Smooth muscle cell (in vitro differentiated cells): ENCODE measurements around the gene TCF4. TPM values are rescaled to one million over a fixed set of nuclear protein-coding genes. Genes with fewer than 3 reads are reported as not detected.

ENCODE experiments used
- DNase-seq: peaks from one replicate; lab custom pipeline; 2025; ENCODE audit not compliant: unreplicated experiment; lab: John Stamatoyannopoulos, UW
- H2AFZ ChIP-seq: fragments of 200-600 bp; sonication (generic); 2 replicates; pipeline ENCODE4 v1.6.0; 2016; ENCODE audit warnings: antibody characterized with exemption, low read depth, mild to moderate bottlenecking
- H3F3A ChIP-seq: fragments of 200-600 bp; sonication (generic); 2 replicates; pipeline ENCODE4 v1.6.0; 2017; ENCODE audit warnings: antibody characterized with exemption, low read depth
- H3K27ac ChIP-seq: fragments of 200-600 bp; sonication (generic); 2 replicates; pipeline ENCODE4 v1.5.1; 2016; ENCODE audit warnings: low read depth, mild to moderate bottlenecking
- H3K27me3 ChIP-seq: fragments of 200-600 bp; sonication (generic); 2 replicates; pipeline ENCODE4 v1.6.1; 2016; ENCODE audit warnings: low read depth, mild to moderate bottlenecking
- H3K36me3 ChIP-seq: fragments of 200-600 bp; sonication (generic); 2 replicates; pipeline ENCODE4 v1.5.1; 2016; ENCODE audit warnings: low read depth
- H3K4me1 ChIP-seq: fragments of 200-600 bp; sonication (generic); 2 replicates; pipeline ENCODE4 v1.5.1; 2016; ENCODE audit warnings: low read depth
- H3K4me2 ChIP-seq: fragments of 200-600 bp; sonication (generic); 2 replicates; pipeline ENCODE4 v1.6.0; 2016; ENCODE audit warnings: mild to moderate bottlenecking
- H3K4me3 ChIP-seq: fragments of 200-600 bp; sonication (generic); 2 replicates; pipeline ENCODE4 v1.5.1; 2016; ENCODE audit warnings: mild to moderate bottlenecking
- H3K79me2 ChIP-seq: fragments of 200-600 bp; sonication (generic); 2 replicates; pipeline ENCODE4 v1.6.0; 2016; ENCODE audit warnings: low read depth, mild to moderate bottlenecking
- H3K9ac ChIP-seq: fragments of 200-600 bp; sonication (generic); 2 replicates; pipeline ENCODE4 v1.6.0; 2016; ENCODE audit warnings: low read depth
- H3K9me3 ChIP-seq: fragments of 200-600 bp; sonication (generic); replicated peaks from 2 replicates; pipeline ENCODE4 v1.5.1; 2016; ENCODE audit warnings: low read depth
- H4K20me1 ChIP-seq: fragments of 200-600 bp; sonication (generic); 2 replicates; pipeline ENCODE4 v1.6.0; 2016; ENCODE audit warnings: low read depth
- WGBS: methylation state at CpG from one replicate; pipeline ENCODE4 v1.1.7; 2016; ENCODE audit warnings: low lambda C conversion rate; 5-methylcytosine and 5-hydroxymethylcytosine counted together
- polyA plus RNA-seq: library from polyadenylated mRNA; unstranded; fragments of >200 nt; fragmentation: Nextera tagmentation; extraction: Ambion mirVana; gene quantifications from 2 replicates; pipeline ENCODE4 v1.2.1, GENCODE V29; 2016
- total RNA-seq: library from RNA; depleted of rRNA; stranded (reverse); fragments of >200 nt; gene quantifications from 2 replicates; pipeline ENCODE4 v1.2.3, GENCODE V29; 2014
- TF ChIP-seq, protein P1 (sequence below): fragments of 200-600 bp; sonication (generic); IDR thresholded peaks from 2 replicates; pipeline ENCODE4 v1.5.1; 2017; ENCODE audit warnings: borderline replicate concordance, mild to moderate bottlenecking, antibody characterized with exemption; ENCODE audit not compliant: insufficient read depth, poor library complexity, severe bottlenecking

Gene TCF4
- total and polyA plus RNA-seq, 2 experiments from 2014 or later, result 105 to 120 TPM

DNA sequence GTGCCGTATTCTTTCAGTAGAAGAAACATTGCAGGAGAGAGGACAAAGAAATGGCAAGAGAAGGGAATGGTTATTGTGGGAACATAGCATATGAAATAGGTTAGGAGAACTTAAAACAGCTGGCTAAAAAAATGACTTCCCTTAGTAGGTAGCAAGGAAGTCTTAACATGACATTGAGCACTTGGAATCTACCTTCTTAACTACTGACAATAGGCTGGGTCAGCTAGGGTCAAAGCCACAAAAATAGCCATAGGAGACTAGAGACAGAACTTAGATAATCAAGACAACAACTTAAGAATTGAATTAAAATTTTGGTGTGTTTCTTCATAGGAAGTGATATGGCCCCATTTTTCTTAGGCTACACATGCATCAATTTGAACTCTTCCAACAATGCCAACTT lies 227.9 kb downstream of the TCF4 start:
- no peak for DNase-seq
- Histone ChIP-seq H3K4me2 (no peak overlapping the region), H2AFZ (no peak overlapping the region), H3K36me3 (no peaks in the 10 kb centered on the region), H3K27ac (no peak overlapping the region), H4K20me1 (peaks cover 84% of the 10 kb centered on the region), H3K9ac (no peak overlapping the region), H3K79me2 (peaks cover 89% of the 10 kb centered on the region), H3K4me3 (no peak overlapping the region), H3K9me3 (no peaks in the 10 kb centered on the region), H3K27me3 (no peaks in the 10 kb centered on the region), H3K4me1 (no peaks in the 10 kb centered on the region), H3F3A (no peaks in the 10 kb centered on the region)
- TF ChIP-seq, protein P1, sequence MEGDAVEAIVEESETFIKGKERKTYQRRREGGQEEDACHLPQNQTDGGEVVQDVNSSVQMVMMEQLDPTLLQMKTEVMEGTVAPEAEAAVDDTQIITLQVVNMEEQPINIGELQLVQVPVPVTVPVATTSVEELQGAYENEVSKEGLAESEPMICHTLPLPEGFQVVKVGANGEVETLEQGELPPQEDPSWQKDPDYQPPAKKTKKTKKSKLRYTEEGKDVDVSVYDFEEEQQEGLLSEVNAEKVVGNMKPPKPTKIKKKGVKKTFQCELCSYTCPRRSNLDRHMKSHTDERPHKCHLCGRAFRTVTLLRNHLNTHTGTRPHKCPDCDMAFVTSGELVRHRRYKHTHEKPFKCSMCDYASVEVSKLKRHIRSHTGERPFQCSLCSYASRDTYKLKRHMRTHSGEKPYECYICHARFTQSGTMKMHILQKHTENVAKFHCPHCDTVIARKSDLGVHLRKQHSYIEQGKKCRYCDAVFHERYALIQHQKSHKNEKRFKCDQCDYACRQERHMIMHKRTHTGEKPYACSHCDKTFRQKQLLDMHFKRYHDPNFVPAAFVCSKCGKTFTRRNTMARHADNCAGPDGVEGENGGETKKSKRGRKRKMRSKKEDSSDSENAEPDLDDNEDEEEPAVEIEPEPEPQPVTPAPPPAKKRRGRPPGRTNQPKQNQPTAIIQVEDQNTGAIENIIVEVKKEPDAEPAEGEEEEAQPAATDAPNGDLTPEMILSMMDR, result no peak
- WGBS, result 96% methylated on average over 1 of the region's 1 CpG

DNA sequence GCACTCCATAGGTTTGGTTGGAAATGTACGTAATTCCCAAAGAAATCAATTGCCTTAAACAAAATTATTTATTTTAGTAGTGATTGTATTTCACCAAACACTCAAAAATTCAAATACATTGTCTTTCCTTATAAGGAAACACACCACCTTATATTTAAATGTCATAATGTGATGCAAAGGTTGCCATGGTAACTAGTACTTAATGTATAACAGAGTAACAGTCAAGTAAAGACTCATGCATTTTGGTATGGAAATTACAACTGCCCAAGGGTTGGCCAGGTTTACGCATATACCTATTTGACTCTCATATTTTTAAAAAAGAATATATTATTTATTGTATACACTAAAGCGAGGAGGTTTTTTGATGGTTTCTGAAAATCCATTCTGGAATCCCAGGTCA lies 231.2 kb downstream of the TCF4 start:
- H3K36me3 ChIP-seq, result no peaks in the 10 kb centered on the region
- no peak overlapping the region for H3K9ac ChIP-seq
- peaks cover 75% of the 10 kb centered on the region for H4K20me1 ChIP-seq
- no peak overlapping the region for H3K4me3 ChIP-seq
- H3K27me3 ChIP-seq, result no peaks in the 10 kb centered on the region
- peaks cover 89% of the 10 kb centered on the region for H3K79me2 ChIP-seq
- WGBS, result 99% methylated on average over 3 of the region's 3 CpGs
- H3K9me3 ChIP-seq, result no peaks in the 10 kb centered on the region
- H3F3A ChIP-seq, result no peaks in the 10 kb centered on the region
- no peak for DNase-seq
- no peak overlapping the region for H3K27ac ChIP-seq
- TF ChIP-seq, protein P1, result no peak
- peaks cover 31% of the 10 kb centered on the region for H3K4me1 ChIP-seq
- no peak overlapping the region for H2AFZ ChIP-seq
- H3K4me2 ChIP-seq, result no peak overlapping the region

DNA sequence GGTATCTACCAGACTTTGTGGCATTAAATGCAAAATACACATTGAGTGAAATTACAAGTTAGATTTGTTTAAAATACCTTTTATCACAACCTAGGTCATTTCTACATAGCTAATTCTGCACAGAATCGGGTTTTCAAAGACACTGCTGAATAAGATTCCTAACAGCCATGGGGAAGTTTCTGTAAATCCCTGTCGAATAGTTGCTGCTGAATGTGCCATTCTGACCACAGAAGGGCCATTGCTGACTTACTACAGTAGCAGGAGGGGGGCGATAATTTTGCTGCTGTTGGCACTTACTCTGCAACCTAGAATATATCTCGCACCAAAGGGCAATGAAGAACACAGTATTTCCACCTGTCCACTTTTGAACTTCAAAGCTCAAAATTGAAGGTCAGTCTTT lies 232.8 kb downstream of the TCF4 start:
- H3K4me3 ChIP-seq, result no peak overlapping the region
- H3K9ac ChIP-seq, result no peak overlapping the region
- H3K36me3 ChIP-seq, result no peaks in the 10 kb centered on the region
- no peaks in the 10 kb centered on the region for H3K27me3 ChIP-seq
- no peak for DNase-seq
- TF ChIP-seq, protein P1, result no peak
- H3K9me3 ChIP-seq, result no peaks in the 10 kb centered on the region
- no peak overlapping the region for H2AFZ ChIP-seq
- peaks cover 46% of the 10 kb centered on the region for H3K4me1 ChIP-seq
- 68% methylated on average over 4 of the region's 4 CpGs for WGBS
- peaks cover 73% of the 10 kb centered on the region for H4K20me1 ChIP-seq
- no peak overlapping the region for H3K27ac ChIP-seq
- no peak overlapping the region for H3K4me2 ChIP-seq
- H3F3A ChIP-seq, result no peaks in the 10 kb centered on the region
- H3K79me2 ChIP-seq, result peaks cover 83% of the 10 kb centered on the region

DNA sequence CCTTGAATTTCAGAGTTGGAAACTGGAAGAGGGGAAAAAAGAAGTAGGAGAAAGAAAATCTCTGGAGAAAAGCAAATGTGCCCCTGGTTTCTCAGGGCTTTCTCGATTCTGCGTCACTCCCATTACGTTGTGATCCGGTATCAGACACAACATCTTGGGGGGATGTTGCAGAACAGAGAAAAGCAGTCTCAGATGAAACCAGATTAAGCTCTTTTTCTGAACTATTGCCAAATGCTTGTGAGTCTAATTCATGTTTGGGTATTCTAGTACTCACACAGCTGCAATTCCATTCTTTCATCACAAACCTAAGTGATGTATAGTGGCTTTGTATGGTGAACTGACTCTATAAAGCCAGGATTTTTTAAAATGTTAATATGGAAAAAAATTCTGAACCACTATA lies 233.2 kb downstream of the TCF4 start:
- peak overlapping the region; percentile 1 for H3K4me2 ChIP-seq
- peaks cover 48% of the 10 kb centered on the region for H3K4me1 ChIP-seq
- H3K9me3 ChIP-seq, result no peaks in the 10 kb centered on the region
- TF ChIP-seq, protein P1, result no peak
- DNase-seq, result no peak
- no peaks in the 10 kb centered on the region for H3F3A ChIP-seq
- H2AFZ ChIP-seq, result no peak overlapping the region
- peaks cover 83% of the 10 kb centered on the region for H3K79me2 ChIP-seq
- no peak overlapping the region for H3K4me3 ChIP-seq
- H3K9ac ChIP-seq, result no peak overlapping the region
- peaks cover 73% of the 10 kb centered on the region for H4K20me1 ChIP-seq
- WGBS, result 85% methylated on average over 4 of the region's 4 CpGs
- H3K27me3 ChIP-seq, result no peaks in the 10 kb centered on the region
- H3K27ac ChIP-seq, result no peak overlapping the region
- H3K36me3 ChIP-seq, result no peaks in the 10 kb centered on the region
